GM23338 (cell line): ENCODE measurements around the gene PIBF1. TPM values are rescaled to one million over a fixed set of nuclear protein-coding genes. Genes with fewer than 3 reads are reported as not detected.

Experiments used
- ATAC-seq: fragments of 200-7000 bp; cut with Tn5 transposase; 3 replicates; pipeline ENCODE4 v1.9.1; 2020
- DNase-seq: peaks from one replicate; pipeline ENCODE4 v3.0.0-alpha.2; 2015; ENCODE audit warnings: low spot score
- H2AFZ ChIP-seq: fragments of 200-600 bp; sonication (generic); 2 replicates; pipeline ENCODE4 v1.8.0; 2016; ENCODE audit warnings: antibody characterized with exemption, mild to moderate bottlenecking, moderate library complexity
- H3F3A ChIP-seq: fragments of 200-600 bp; sonication (generic); replicated peaks from 2 replicates; pipeline ENCODE4 v1.8.0; 2017; ENCODE audit warnings: antibody characterized with exemption, mixed run types, low read depth
- H3K27ac ChIP-seq: fragments of 200-600 bp; sonication (generic); 2 replicates; pipeline ENCODE4 v1.6.1; 2016; ENCODE audit warnings: low read depth
- H3K27me3 ChIP-seq: fragments of 200-600 bp; sonication (generic); 2 replicates; pipeline ENCODE4 v1.8.0; 2016; ENCODE audit warnings: mild to moderate bottlenecking, mixed run types, moderate library complexity; ENCODE audit not compliant: insufficient read depth
- H3K36me3 ChIP-seq: fragments of 200-600 bp; sonication (generic); 2 replicates; pipeline ENCODE4 v1.8.0; 2016; ENCODE audit warnings: mild to moderate bottlenecking; ENCODE audit not compliant: insufficient read depth
- H3K4me1 ChIP-seq: fragments of 200-600 bp; sonication (generic); 2 replicates; pipeline ENCODE4 v1.8.0; 2016; ENCODE audit warnings: mild to moderate bottlenecking, moderate library complexity; ENCODE audit not compliant: insufficient read depth
- H3K4me2 ChIP-seq: fragments of 200-600 bp; sonication (generic); 2 replicates; pipeline ENCODE4 v1.7.1; 2017; ENCODE audit warnings: mixed run types
- H3K4me3 ChIP-seq: fragments of 200-600 bp; sonication (generic); 2 replicates; pipeline ENCODE4 v1.6.1; 2016; ENCODE audit warnings: mixed run types
- H3K79me2 ChIP-seq: fragments of 200-600 bp; sonication (generic); replicated peaks from 2 replicates; pipeline ENCODE4 v1.8.0; 2017; ENCODE audit warnings: mild to moderate bottlenecking; ENCODE audit not compliant: insufficient read depth
- H3K9me2 ChIP-seq: fragments of 200-600 bp; sonication (generic); 2 replicates; pipeline ENCODE4 v1.8.0; 2017; ENCODE audit not compliant: insufficient read depth
- H4K20me1 ChIP-seq: fragments of 200-600 bp; sonication (generic); replicated peaks from 2 replicates; pipeline ENCODE4 v1.8.0; 2017; ENCODE audit warnings: mild to moderate bottlenecking; ENCODE audit not compliant: insufficient read depth
- H3K27ac Mint-ChIP-seq: 2 replicates; pipeline ENCODE4 v1.8.0; 2020; ENCODE audit warnings: inconsistent platforms, mild to moderate bottlenecking, moderate library complexity, mixed read lengths
- H3K27me3 Mint-ChIP-seq: 3 replicates; pipeline ENCODE4 v1.8.0; 2022; ENCODE audit warnings: low read depth, mild to moderate bottlenecking, moderate library complexity, mixed read lengths, inconsistent platforms; ENCODE audit not compliant: insufficient read depth, poor library complexity
- H3K36me3 Mint-ChIP-seq: 3 replicates; pipeline ENCODE4 v1.8.0; 2021; ENCODE audit warnings: low read depth, mild to moderate bottlenecking, inconsistent platforms, moderate library complexity, mixed read lengths
- H3K4me1 Mint-ChIP-seq: 3 replicates; pipeline ENCODE4 v1.8.0; 2020; ENCODE audit warnings: mild to moderate bottlenecking, inconsistent platforms, mixed read lengths
- H3K4me3 Mint-ChIP-seq: 3 replicates; pipeline ENCODE4 v1.8.0; 2021; ENCODE audit warnings: moderate library complexity, mild to moderate bottlenecking, inconsistent platforms, mixed read lengths
- H3K9me3 Mint-ChIP-seq: 3 replicates; pipeline ENCODE4 v1.8.0; 2020; ENCODE audit warnings: moderate library complexity, mild to moderate bottlenecking, inconsistent platforms, mixed read lengths
- CREB1 ChIP-seq: fragments of 250-450 bp; sonication (Bioruptor Pico); IDR thresholded peaks from 2 replicates; pipeline ENCODE4 v1.5.0; 2020; ENCODE audit warnings: low read depth, mild to moderate bottlenecking, moderate library complexity
- ETS1 ChIP-seq: IDR thresholded peaks from 2 replicates; pipeline ENCODE4 v1.6.1; 2016; ENCODE audit warnings: antibody characterized with exemption
- EZH2 ChIP-seq: fragments of 200-600 bp; sonication (generic); IDR thresholded peaks from one replicate; pipeline ENCODE4 v1.8.0; 2017; ENCODE audit warnings: antibody characterized with exemption, mild to moderate bottlenecking, low read depth; ENCODE audit not compliant: unreplicated experiment
- EZH2phosphoT487 ChIP-seq: fragments of 200-600 bp; sonication (generic); IDR thresholded peaks from one replicate; pipeline ENCODE4 v1.8.1; 2018; ENCODE audit warnings: antibody characterized with exemption; ENCODE audit not compliant: unreplicated experiment
- JUNB ChIP-seq: IDR thresholded peaks from one replicate; pipeline ENCODE4 v1.6.1; 2016; ENCODE audit warnings: antibody characterized with exemption; ENCODE audit not compliant: unreplicated experiment
- NANOG ChIP-seq: IDR thresholded peaks from 2 replicates; pipeline ENCODE4 v1.6.1; 2016; ENCODE audit warnings: antibody characterized with exemption, borderline replicate concordance
- POLR2AphosphoS5 ChIP-seq: IDR thresholded peaks from 2 replicates; pipeline ENCODE4 v1.6.1; 2016; ENCODE audit warnings: antibody characterized with exemption, low read depth
- REST ChIP-seq: IDR thresholded peaks from one replicate; pipeline ENCODE4 v1.6.1; 2018; ENCODE audit warnings: antibody characterized with exemption; ENCODE audit not compliant: unreplicated experiment
- STAT1 ChIP-seq: IDR thresholded peaks from one replicate; pipeline ENCODE4 v1.6.1; 2016; ENCODE audit warnings: antibody characterized with exemption; ENCODE audit not compliant: unreplicated experiment
- ZNF114 ChIP-seq: fragments of 250-450 bp; sonication (Bioruptor Pico); IDR thresholded peaks from 2 replicates; pipeline ENCODE4 v1.5.0; 2020; ENCODE audit warnings: mild to moderate bottlenecking, moderate library complexity
- ZNF331 ChIP-seq: fragments of 250-450 bp; sonication (Bioruptor Pico); IDR thresholded peaks from 2 replicates; pipeline ENCODE4 v1.5.0; 2020; ENCODE audit warnings: low read depth, mild to moderate bottlenecking, moderate library complexity
- ZNF462 ChIP-seq: fragments of 250-450 bp; sonication (Bioruptor Pico); IDR thresholded peaks from 2 replicates; pipeline ENCODE4 v1.5.0; 2020; ENCODE audit warnings: mild to moderate bottlenecking, moderate library complexity
- polyA plus RNA-seq: library from polyadenylated mRNA; unstranded; fragments of >200 nt; fragmentation: Nextera tagmentation; extraction: Ambion mirVana; gene quantifications from 2 replicates; pipeline ENCODE4 v1.2.1, GENCODE V29; 2016
- total RNA-seq: library from RNA; depleted of rRNA; stranded (reverse); fragments of >200 nt; shearing (Covaris generic); gene quantifications from 2 replicates; pipeline ENCODE4 v1.2.3, GENCODE V29; 2014
- TF ChIP-seq, protein P1 (sequence below), 2 experiments: fragments of 200-600 bp in 1 of 2; sonication (generic) in 1 of 2; conservative IDR thresholded peaks; 2 replicates each; pipeline versions ENCODE4 v1.5.1 to v1.6.1; 2016 to 2017; ENCODE audit warnings: antibody characterized with exemption in 2 of 2, low read depth in 2 of 2, mild to moderate bottlenecking in 2 of 2, moderate library complexity in 1 of 2

The PIBF1 gene
- total and polyA plus RNA-seq, 2 experiments from 2014 or later, result 14.9 to 22.6 TPM

GRCh38 chr13:72751220-72751619, 30.7 kb upstream of the PIBF1 start:
- Mint-ChIP-seq H3K9me3 (no peaks in the 10 kb centered on the region), H3K36me3 (peaks cover 64% of the 10 kb centered on the region), H3K27ac (no peak overlapping the region), H3K4me3 (no peak overlapping the region), H3K4me1 (no peaks in the 10 kb centered on the region), H3K27me3 (no peaks in the 10 kb centered on the region)
- Histone ChIP-seq H3K79me2 (no peaks in the 10 kb centered on the region), H3K27ac (no peak overlapping the region), H3K4me3 (no peak overlapping the region), H3K4me1 (no peaks in the 10 kb centered on the region), H3K36me3 (peaks cover 34% of the 10 kb centered on the region), H3F3A (no peaks in the 10 kb centered on the region), H3K9me2 (no peaks in the 10 kb centered on the region), H3K27me3 (no peaks in the 10 kb centered on the region), H4K20me1 (0 out of 2 replicates have a peak, but pooled peaks cover 5% of the 10 kb centered on the region), H2AFZ (no peak overlapping the region), H3K4me2 (no peak overlapping the region)
- ATAC-seq (no peak), DNase-seq (no peak)
- TF ChIP-seq, protein P1, sequence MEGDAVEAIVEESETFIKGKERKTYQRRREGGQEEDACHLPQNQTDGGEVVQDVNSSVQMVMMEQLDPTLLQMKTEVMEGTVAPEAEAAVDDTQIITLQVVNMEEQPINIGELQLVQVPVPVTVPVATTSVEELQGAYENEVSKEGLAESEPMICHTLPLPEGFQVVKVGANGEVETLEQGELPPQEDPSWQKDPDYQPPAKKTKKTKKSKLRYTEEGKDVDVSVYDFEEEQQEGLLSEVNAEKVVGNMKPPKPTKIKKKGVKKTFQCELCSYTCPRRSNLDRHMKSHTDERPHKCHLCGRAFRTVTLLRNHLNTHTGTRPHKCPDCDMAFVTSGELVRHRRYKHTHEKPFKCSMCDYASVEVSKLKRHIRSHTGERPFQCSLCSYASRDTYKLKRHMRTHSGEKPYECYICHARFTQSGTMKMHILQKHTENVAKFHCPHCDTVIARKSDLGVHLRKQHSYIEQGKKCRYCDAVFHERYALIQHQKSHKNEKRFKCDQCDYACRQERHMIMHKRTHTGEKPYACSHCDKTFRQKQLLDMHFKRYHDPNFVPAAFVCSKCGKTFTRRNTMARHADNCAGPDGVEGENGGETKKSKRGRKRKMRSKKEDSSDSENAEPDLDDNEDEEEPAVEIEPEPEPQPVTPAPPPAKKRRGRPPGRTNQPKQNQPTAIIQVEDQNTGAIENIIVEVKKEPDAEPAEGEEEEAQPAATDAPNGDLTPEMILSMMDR (conservative IDR thresholded peaks at IDR 0.05; ENCODE audit: low read depth in 2 of 2), result no peak
- TF ChIP-seq ZNF462 (CRISPR knock-in tag) (no peak), JUNB (no peak), ZNF114 (CRISPR knock-in tag) (no peak), REST (no peak), EZH2phosphoT487 (no peak), EZH2 (no peak), NANOG (no peak), POLR2AphosphoS5 (no peak), ETS1 (no peak), CREB1 (no peak), STAT1 (no peak), ZNF331 (CRISPR knock-in tag) (no peak)
